Liver (tissue), 9 donors: ENCODE results near the gene KIF21B. TPM values are rescaled to one million over a fixed set of nuclear protein-coding genes. Genes with fewer than 3 reads are reported as not detected.

Experiments used
- DNase-seq: peaks from one replicate; pipeline ENCODE4 v3.0.0-alpha.2; 2017; ENCODE audit warnings: low spot score
- H3K27ac ChIP-seq, 2 donors: one replicate each; pipeline ENCODE4 v1.7.0; 2013; ENCODE audit warnings: inconsistent platforms in 2 of 2, low read length in 2 of 2, control low read depth in 1 of 2, low read depth in 1 of 2, mild to moderate bottlenecking in 1 of 2
- H3K27me3 ChIP-seq, 4 donors: one replicate each; pipeline versions ENCODE4 v1.6.1 to v1.7.0; 2013; ENCODE audit warnings: low read length in 3 of 4, inconsistent platforms in 1 of 4, mild to moderate bottlenecking in 1 of 4, moderate library complexity in 1 of 4; ENCODE audit not compliant: control insufficient read depth in 4 of 4, insufficient read depth in 4 of 4
- H3K36me3 ChIP-seq, 4 donors: one replicate each; pipeline versions ENCODE4 v1.6.1 to v1.7.0; 2013; ENCODE audit warnings: low read length in 3 of 4, mild to moderate bottlenecking in 3 of 4, low read depth in 1 of 4, moderate library complexity in 1 of 4; ENCODE audit not compliant: control insufficient read depth in 4 of 4, insufficient read depth in 3 of 4
- H3K4me1 ChIP-seq, 4 donors: one replicate each; pipeline versions ENCODE4 v1.6.1 to v1.7.0; 2013; ENCODE audit warnings: low read length in 3 of 4, mild to moderate bottlenecking in 3 of 4, moderate library complexity in 1 of 4; ENCODE audit not compliant: control insufficient read depth in 4 of 4, insufficient read depth in 4 of 4
- H3K4me3 ChIP-seq, 3 donors: one replicate each; pipeline versions ENCODE4 v1.6.1 to v1.7.0; 2013; ENCODE audit warnings: low read length in 3 of 3, control low read depth in 1 of 3, low read depth in 1 of 3, mild to moderate bottlenecking in 1 of 3
- H3K9ac ChIP-seq, 2 donors: one replicate each; pipeline ENCODE4 v1.7.0; 2013; ENCODE audit warnings: low read length in 2 of 2, mild to moderate bottlenecking in 2 of 2, moderate library complexity in 2 of 2, control low read depth in 1 of 2, low read depth in 1 of 2
- H3K9me3 ChIP-seq, 4 donors: one replicate each; pipeline versions ENCODE4 v1.6.1 to v1.7.0; 2013; ENCODE audit warnings: low read length in 3 of 4; ENCODE audit not compliant: control insufficient read depth in 4 of 4
- EGR1 ChIP-seq, 2 donors: IDR thresholded peaks; 2 replicates each; pipeline ENCODE4 v1.6.1; 2016 to 2018; ENCODE audit warnings: antibody characterized with exemption in 2 of 2, low read depth in 2 of 2
- FOXA2 ChIP-seq: IDR thresholded peaks from 2 replicates; pipeline ENCODE4 v1.6.1; 2016; ENCODE audit warnings: antibody characterized with exemption
- GABPA ChIP-seq, 2 donors: IDR thresholded peaks in 1 of 2; conservative IDR thresholded peaks in 1 of 2; 2 replicates each; pipeline ENCODE4 v1.6.1; 2016; ENCODE audit warnings: antibody characterized with exemption in 2 of 2, mild to moderate bottlenecking in 1 of 2, moderate library complexity in 1 of 2
- HNF4G ChIP-seq: IDR thresholded peaks from 2 replicates; pipeline ENCODE4 v1.6.1; 2016; ENCODE audit warnings: antibody characterized with exemption
- JUND ChIP-seq, 2 donors: IDR thresholded peaks; 2 replicates each; pipeline ENCODE4 v1.6.1; 2016; ENCODE audit warnings: antibody characterized with exemption in 2 of 2
- NR2F2 ChIP-seq: IDR thresholded peaks from 2 replicates; pipeline ENCODE4 v1.6.1; 2016; ENCODE audit warnings: antibody characterized with exemption
- RXRA ChIP-seq, 2 donors: IDR thresholded peaks; 2 replicates each; pipeline ENCODE4 v1.6.1; 2017 to 2018; ENCODE audit warnings: antibody characterized with exemption in 2 of 2, mild to moderate bottlenecking in 1 of 2
- SP1 ChIP-seq: IDR thresholded peaks from 2 replicates; pipeline ENCODE4 v1.6.1; 2018; ENCODE audit warnings: antibody characterized with exemption, mild to moderate bottlenecking
- TAF1 ChIP-seq: conservative IDR thresholded peaks from 2 replicates; pipeline ENCODE4 v1.6.1; 2016; ENCODE audit warnings: antibody characterized with exemption, mild to moderate bottlenecking
- YY1 ChIP-seq: IDR thresholded peaks from 2 replicates; pipeline ENCODE4 v1.6.1; 2016; ENCODE audit warnings: antibody characterized with exemption, mild to moderate bottlenecking
- WGBS: extraction: QIAGEN DNeasy Blood & Tissue Kit; methylation state at CpG from one replicate; pipeline ENCODE4 v1.1.7; 2013; 5-methylcytosine and 5-hydroxymethylcytosine counted together
- polyA plus RNA-seq, 2 donors: library from polyadenylated mRNA; stranded (reverse) in 1 of 2; unstranded in 1 of 2; fragments of 200-250 nt in 1 of 2; fragments of >200 nt in 1 of 2; fragmentation: Nextera tagmentation in 1 of 2; extraction: Ambion mirVana in 1 of 2; gene quantifications; one replicate each; pipeline versions ENCODE4 v1.2.1 to v1.2.3, GENCODE V29; 2013 to 2015
- total RNA-seq, 2 donors: library from RNA; depleted of rRNA; stranded (reverse); fragments of >200 nt; gene quantifications; one replicate each; pipeline ENCODE4 v1.2.3, GENCODE V29; 2014
- TF ChIP-seq, protein P1 (sequence below): IDR thresholded peaks from 2 replicates; pipeline ENCODE4 v1.6.1; 2016; ENCODE audit warnings: antibody characterized with exemption, mild to moderate bottlenecking
- TF ChIP-seq, protein P2 (sequence below): IDR thresholded peaks from 2 replicates; pipeline ENCODE4 v1.6.1; 2016; ENCODE audit warnings: antibody characterized with exemption
- TF ChIP-seq, protein P3 (sequence below): IDR thresholded peaks from 2 replicates; pipeline ENCODE4 v1.6.1; 2016; ENCODE audit warnings: antibody characterized with exemption
- TF ChIP-seq, protein P4 (sequence below): IDR thresholded peaks from 2 replicates; pipeline ENCODE4 v1.6.1; 2016; ENCODE audit warnings: antibody characterized with exemption
- TF ChIP-seq, protein P5 (sequence below): fragments of 150-350 bp; IDR thresholded peaks from 2 replicates; pipeline ENCODE4 v1.5.1; 2017; ENCODE audit warnings: improper control_type of control experiment, low read depth, low read length; ENCODE audit not compliant: missing input control
- donor health status: healthy.
- donor health status: healthy.
- donor health status: healthy.
- donor health status: healthy.
- donor health status: healthy.

The KIF21B gene
- total and polyA plus RNA-seq, 4 donors = 0.42 to 1.9 (median 1.0) TPM

DNA sequence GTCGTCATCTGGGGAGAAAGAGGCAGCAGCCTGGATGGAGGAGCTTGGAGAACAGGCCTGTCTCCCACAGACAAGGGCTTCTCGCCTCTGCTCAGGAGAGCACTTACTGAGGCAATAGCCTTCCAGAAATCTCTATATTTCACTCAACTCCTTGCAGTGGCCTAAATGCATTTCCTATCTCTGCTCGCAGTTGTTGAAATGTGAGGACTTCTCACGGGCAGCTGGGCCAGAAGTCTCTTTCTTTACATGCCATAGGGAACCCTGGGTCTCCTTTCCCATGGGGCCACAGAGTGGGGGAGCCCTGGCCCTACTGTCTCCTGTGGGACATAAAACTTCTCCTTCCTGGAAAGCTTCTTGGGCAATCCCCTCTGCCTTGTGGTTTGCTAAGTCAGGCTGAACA, 43.5 kb upstream of the KIF21B start (continued):
- TF ChIP-seq, protein P1, sequence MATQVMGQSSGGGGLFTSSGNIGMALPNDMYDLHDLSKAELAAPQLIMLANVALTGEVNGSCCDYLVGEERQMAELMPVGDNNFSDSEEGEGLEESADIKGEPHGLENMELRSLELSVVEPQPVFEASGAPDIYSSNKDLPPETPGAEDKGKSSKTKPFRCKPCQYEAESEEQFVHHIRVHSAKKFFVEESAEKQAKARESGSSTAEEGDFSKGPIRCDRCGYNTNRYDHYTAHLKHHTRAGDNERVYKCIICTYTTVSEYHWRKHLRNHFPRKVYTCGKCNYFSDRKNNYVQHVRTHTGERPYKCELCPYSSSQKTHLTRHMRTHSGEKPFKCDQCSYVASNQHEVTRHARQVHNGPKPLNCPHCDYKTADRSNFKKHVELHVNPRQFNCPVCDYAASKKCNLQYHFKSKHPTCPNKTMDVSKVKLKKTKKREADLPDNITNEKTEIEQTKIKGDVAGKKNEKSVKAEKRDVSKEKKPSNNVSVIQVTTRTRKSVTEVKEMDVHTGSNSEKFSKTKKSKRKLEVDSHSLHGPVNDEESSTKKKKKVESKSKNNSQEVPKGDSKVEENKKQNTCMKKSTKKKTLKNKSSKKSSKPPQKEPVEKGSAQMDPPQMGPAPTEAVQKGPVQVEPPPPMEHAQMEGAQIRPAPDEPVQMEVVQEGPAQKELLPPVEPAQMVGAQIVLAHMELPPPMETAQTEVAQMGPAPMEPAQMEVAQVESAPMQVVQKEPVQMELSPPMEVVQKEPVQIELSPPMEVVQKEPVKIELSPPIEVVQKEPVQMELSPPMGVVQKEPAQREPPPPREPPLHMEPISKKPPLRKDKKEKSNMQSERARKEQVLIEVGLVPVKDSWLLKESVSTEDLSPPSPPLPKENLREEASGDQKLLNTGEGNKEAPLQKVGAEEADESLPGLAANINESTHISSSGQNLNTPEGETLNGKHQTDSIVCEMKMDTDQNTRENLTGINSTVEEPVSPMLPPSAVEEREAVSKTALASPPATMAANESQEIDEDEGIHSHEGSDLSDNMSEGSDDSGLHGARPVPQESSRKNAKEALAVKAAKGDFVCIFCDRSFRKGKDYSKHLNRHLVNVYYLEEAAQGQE = no peak
- TF ChIP-seq GABPA (IDR thresholded peaks at IDR 0.05 in 1 of 2, conservative IDR thresholded peaks at IDR 0.05 in 1 of 2) = no peak
- TF ChIP-seq EGR1 (IDR thresholded peaks at IDR 0.05; ENCODE audit: low read depth in 2 of 2) = no peak
- TF ChIP-seq, protein P2, sequence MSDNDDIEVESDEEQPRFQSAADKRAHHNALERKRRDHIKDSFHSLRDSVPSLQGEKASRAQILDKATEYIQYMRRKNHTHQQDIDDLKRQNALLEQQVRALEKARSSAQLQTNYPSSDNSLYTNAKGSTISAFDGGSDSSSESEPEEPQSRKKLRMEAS = no peak

DNA sequence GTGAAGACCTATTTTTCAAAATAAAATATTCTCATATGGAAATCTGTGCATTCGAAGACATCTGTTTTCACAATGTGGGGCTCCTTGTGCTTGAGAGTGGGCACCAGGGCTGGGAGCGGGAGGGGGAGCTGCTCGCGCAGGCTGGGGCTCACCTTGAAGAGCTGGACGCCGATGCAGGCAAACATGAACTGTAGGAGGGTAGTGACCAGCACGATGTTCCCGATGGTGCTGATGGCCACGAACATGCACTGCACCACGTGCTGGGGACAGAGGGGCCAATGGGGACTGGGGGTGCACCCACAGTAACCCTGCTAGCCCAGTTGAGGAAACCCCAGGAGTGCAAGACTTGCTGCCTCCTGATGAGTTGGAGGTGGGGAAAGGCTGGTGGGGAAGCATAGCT, 42.2 kb upstream of the KIF21B start:
- H3K9me3 ChIP-seq = no peaks in the 10 kb centered on the region
- no peak overlapping the region for H3K4me3 ChIP-seq
- H3K27me3 ChIP-seq = no peaks in the 10 kb centered on the region
- no peak for DNase-seq
- H3K36me3 ChIP-seq = no peaks in the 10 kb centered on the region
- TF ChIP-seq FOXA2 = no peak
- TF ChIP-seq, protein P2 = no peak
- no peak for TF ChIP-seq SP1
- no peak for TF ChIP-seq GABPA (IDR thresholded peaks at IDR 0.05 in 1 of 2, conservative IDR thresholded peaks at IDR 0.05 in 1 of 2)
- no peak for TF ChIP-seq NR2F2
- TF ChIP-seq, protein P3, sequence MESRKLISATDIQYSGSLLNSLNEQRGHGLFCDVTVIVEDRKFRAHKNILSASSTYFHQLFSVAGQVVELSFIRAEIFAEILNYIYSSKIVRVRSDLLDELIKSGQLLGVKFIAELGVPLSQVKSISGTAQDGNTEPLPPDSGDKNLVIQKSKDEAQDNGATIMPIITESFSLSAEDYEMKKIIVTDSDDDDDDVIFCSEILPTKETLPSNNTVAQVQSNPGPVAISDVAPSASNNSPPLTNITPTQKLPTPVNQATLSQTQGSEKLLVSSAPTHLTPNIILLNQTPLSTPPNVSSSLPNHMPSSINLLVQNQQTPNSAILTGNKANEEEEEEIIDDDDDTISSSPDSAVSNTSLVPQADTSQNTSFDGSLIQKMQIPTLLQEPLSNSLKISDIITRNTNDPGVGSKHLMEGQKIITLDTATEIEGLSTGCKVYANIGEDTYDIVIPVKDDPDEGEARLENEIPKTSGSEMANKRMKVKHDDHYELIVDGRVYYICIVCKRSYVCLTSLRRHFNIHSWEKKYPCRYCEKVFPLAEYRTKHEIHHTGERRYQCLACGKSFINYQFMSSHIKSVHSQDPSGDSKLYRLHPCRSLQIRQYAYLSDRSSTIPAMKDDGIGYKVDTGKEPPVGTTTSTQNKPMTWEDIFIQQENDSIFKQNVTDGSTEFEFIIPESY = no peak
- TF ChIP-seq, protein P4, sequence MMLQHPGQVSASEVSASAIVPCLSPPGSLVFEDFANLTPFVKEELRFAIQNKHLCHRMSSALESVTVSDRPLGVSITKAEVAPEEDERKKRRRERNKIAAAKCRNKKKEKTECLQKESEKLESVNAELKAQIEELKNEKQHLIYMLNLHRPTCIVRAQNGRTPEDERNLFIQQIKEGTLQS = no peak
- no peak for TF ChIP-seq JUND (IDR thresholded peaks at IDR 0.05)
- no peak for TF ChIP-seq YY1
- TF ChIP-seq HNF4G = no peak
- TF ChIP-seq RXRA (IDR thresholded peaks at IDR 0.05) = no peak
- TF ChIP-seq, protein P5, sequence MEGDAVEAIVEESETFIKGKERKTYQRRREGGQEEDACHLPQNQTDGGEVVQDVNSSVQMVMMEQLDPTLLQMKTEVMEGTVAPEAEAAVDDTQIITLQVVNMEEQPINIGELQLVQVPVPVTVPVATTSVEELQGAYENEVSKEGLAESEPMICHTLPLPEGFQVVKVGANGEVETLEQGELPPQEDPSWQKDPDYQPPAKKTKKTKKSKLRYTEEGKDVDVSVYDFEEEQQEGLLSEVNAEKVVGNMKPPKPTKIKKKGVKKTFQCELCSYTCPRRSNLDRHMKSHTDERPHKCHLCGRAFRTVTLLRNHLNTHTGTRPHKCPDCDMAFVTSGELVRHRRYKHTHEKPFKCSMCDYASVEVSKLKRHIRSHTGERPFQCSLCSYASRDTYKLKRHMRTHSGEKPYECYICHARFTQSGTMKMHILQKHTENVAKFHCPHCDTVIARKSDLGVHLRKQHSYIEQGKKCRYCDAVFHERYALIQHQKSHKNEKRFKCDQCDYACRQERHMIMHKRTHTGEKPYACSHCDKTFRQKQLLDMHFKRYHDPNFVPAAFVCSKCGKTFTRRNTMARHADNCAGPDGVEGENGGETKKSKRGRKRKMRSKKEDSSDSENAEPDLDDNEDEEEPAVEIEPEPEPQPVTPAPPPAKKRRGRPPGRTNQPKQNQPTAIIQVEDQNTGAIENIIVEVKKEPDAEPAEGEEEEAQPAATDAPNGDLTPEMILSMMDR = no peak
- TF ChIP-seq TAF1 = no peak
- H3K27ac ChIP-seq = no peak overlapping the region
- 94% methylated on average over 10 of the region's 10 CpGs for WGBS
- H3K4me1 ChIP-seq = peaks cover 0 to 5% (median 0%) of the 10 kb centered on the region in 4 donors
- no peak overlapping the region for H3K9ac ChIP-seq
